Measurements from ENCODE around the gene MC3R. TPM values are rescaled to one million over a fixed set of nuclear protein-coding genes. Genes with fewer than 3 reads are reported as not detected.
"Not testable (repeated sequence)": the region's sequence is repeated elsewhere in the genome, so short reads cannot be mapped to it uniquely, and the experiment has no call there.

MC3R gene
- total RNA-seq, 2 donors from 2014 or later, result not detected

GRCh38 chr20:56213321-56213720, 35.2 kb upstream of the MC3R start:
- no peak overlapping the region for H3K4me3 ChIP-seq (ENCODE audit: low read length)
- no peak overlapping the region for H3K27ac Mint-ChIP-seq
- no peaks in the 10 kb centered on the region for H3K36me3 Mint-ChIP-seq (ENCODE audit: low read depth)
- H3K36me3 ChIP-seq (ENCODE audit: control insufficient read depth, insufficient read depth, low read length), result no peaks in the 10 kb centered on the region
- H3K9me3 Mint-ChIP-seq, result peaks cover 92% of the 10 kb centered on the region
- H3K9me3 ChIP-seq (ENCODE audit: control insufficient read depth, low read length), result peaks cover 63% of the 10 kb centered on the region
- no peaks in the 10 kb centered on the region for H3K27me3 ChIP-seq (ENCODE audit: control insufficient read depth, insufficient read depth, low read length, poor library complexity, severe bottlenecking)
- H3K9ac ChIP-seq (ENCODE audit: extremely low read depth, low read length, poor library complexity, severe bottlenecking), result no peak overlapping the region
- DNase-seq, result no peak
- TF ChIP-seq CTCF (conservative IDR thresholded peaks at IDR 0.05), result no peak
- H3K4me1 Mint-ChIP-seq, result no peaks in the 10 kb centered on the region
- no peak overlapping the region for H3K4me3 Mint-ChIP-seq
- no peaks in the 10 kb centered on the region for H3K27me3 Mint-ChIP-seq (ENCODE audit: insufficient read depth)
- 76 to 85% methylated on average over 2 of the region's 2 CpGs for WGBS, 2 experiments (ENCODE audit: insufficient coverage in 1 of 2, insufficient read length in 1 of 2)
- H3K4me1 ChIP-seq (ENCODE audit: control insufficient read depth, insufficient read depth, low read length), result no peaks in the 10 kb centered on the region
- H3K27ac ChIP-seq (ENCODE audit: low read depth, low read length), result no peak overlapping the region

GRCh38 chr20:56215115-56215514, 33.4 kb upstream of the MC3R start:
- 29 to 59% methylated on average over 1 of the region's 2 CpGs for WGBS, 2 experiments (ENCODE audit: insufficient coverage in 1 of 2, insufficient read length in 1 of 2)
- no peak overlapping the region for H3K27ac Mint-ChIP-seq
- no peak overlapping the region for H3K27ac ChIP-seq (ENCODE audit: low read depth, low read length)
- no peaks in the 10 kb centered on the region for H3K27me3 ChIP-seq (ENCODE audit: control insufficient read depth, insufficient read depth, low read length, poor library complexity, severe bottlenecking)
- H3K27me3 Mint-ChIP-seq (ENCODE audit: insufficient read depth), result no peaks in the 10 kb centered on the region
- H3K4me3 Mint-ChIP-seq, result no peak overlapping the region
- no peaks in the 10 kb centered on the region for H3K36me3 ChIP-seq (ENCODE audit: control insufficient read depth, insufficient read depth, low read length)
- TF ChIP-seq CTCF (conservative IDR thresholded peaks at IDR 0.05), result no peak
- no peaks in the 10 kb centered on the region for H3K4me1 Mint-ChIP-seq
- no peaks in the 10 kb centered on the region for H3K36me3 Mint-ChIP-seq (ENCODE audit: low read depth)
- H3K9me3 Mint-ChIP-seq, result peaks cover 93% of the 10 kb centered on the region
- no peak overlapping the region for H3K9ac ChIP-seq (ENCODE audit: extremely low read depth, low read length, poor library complexity, severe bottlenecking)
- H3K4me1 ChIP-seq (ENCODE audit: control insufficient read depth, insufficient read depth, low read length), result no peaks in the 10 kb centered on the region
- peaks cover 67% of the 10 kb centered on the region for H3K9me3 ChIP-seq (ENCODE audit: control insufficient read depth, low read length)
- no peak for DNase-seq
- H3K4me3 ChIP-seq (ENCODE audit: low read length), result no peak overlapping the region

GRCh38 chr20:56217829-56218228, 30.7 kb upstream of the MC3R start:
- 51% methylated on average over 2 of the region's 2 CpGs; no CpG with 5 or more reads in 1 of the 2 experiments for WGBS, 2 experiments (ENCODE audit: insufficient coverage in 1 of 2, insufficient read length in 1 of 2)
- Histone ChIP-seq H3K36me3 (ENCODE audit: control insufficient read depth, insufficient read depth, low read length) (no peaks in the 10 kb centered on the region), H3K9ac (ENCODE audit: extremely low read depth, low read length, poor library complexity, severe bottlenecking) (no peak overlapping the region), H3K27me3 (ENCODE audit: control insufficient read depth, insufficient read depth, low read length, poor library complexity, severe bottlenecking) (no peaks in the 10 kb centered on the region), H3K4me1 (ENCODE audit: control insufficient read depth, insufficient read depth, low read length) (no peaks in the 10 kb centered on the region), H3K9me3 (ENCODE audit: control insufficient read depth, low read length) (peaks cover 80% of the 10 kb centered on the region), H3K27ac (ENCODE audit: low read depth, low read length) (no peak overlapping the region), H3K4me3 (ENCODE audit: low read length) (no peak overlapping the region)
- Mint-ChIP-seq H3K27ac (no peak overlapping the region), H3K36me3 (ENCODE audit: low read depth) (no peaks in the 10 kb centered on the region), H3K4me3 (no peak overlapping the region), H3K9me3 (peaks cover 95% of the 10 kb centered on the region), H3K27me3 (ENCODE audit: insufficient read depth) (no peaks in the 10 kb centered on the region), H3K4me1 (no peaks in the 10 kb centered on the region)
- DNase-seq, result peak; percentile 71
- TF ChIP-seq CTCF (conservative IDR thresholded peaks at IDR 0.05), result no peak

- H3K36me3 Mint-ChIP-seq (ENCODE audit: low read depth); H3K27ac Mint-ChIP-seq; H3K27me3 ChIP-seq (ENCODE audit: control insufficient read depth, insufficient read depth, low read length, poor library complexity, severe bottlenecking); H3K9ac ChIP-seq (ENCODE audit: extremely low read depth, low read length, poor library complexity, severe bottlenecking); H3K4me1 ChIP-seq (ENCODE audit: control insufficient read depth, insufficient read depth, low read length); H3K27ac ChIP-seq (ENCODE audit: low read depth, low read length); H3K4me1 Mint-ChIP-seq; DNase-seq; H3K4me3 ChIP-seq (ENCODE audit: low read length); H3K27me3 Mint-ChIP-seq (ENCODE audit: insufficient read depth); H3K4me3 Mint-ChIP-seq; H3K36me3 ChIP-seq (ENCODE audit: control insufficient read depth, insufficient read depth, low read length): not testable (repeated sequence)
- peaks cover 93% of the 10 kb centered on the region for H3K9me3 ChIP-seq (ENCODE audit: control insufficient read depth, low read length)
- H3K9me3 Mint-ChIP-seq, result peaks cover 96% of the 10 kb centered on the region
- 81 to 100% methylated on average over 2 to 4 of the region's 4 CpGs for WGBS, 2 experiments (ENCODE audit: insufficient coverage in 1 of 2, insufficient read length in 1 of 2)
Observed at GRCh38 chr20:56221186-56221585, 27.3 kb upstream of the MC3R start.
